Tibial nerve (tissue), 3 donors: ENCODE measurements around the gene HOXC13.

Experiments
- POLR2A ChIP-seq, 2 donors: fragments of 450-650 bp; IDR thresholded peaks; one replicate each; pipeline ENCODE4 v1.6.1; 2017; ENCODE audit warnings: antibody characterized with exemption in 2 of 2, mild to moderate bottlenecking in 2 of 2, moderate library complexity in 2 of 2
- TF ChIP-seq, protein P1 (sequence below), 5 experiments: fragments of 200-600 bp in 3 of 5; fragments of 450-650 bp in 2 of 5; sonication (generic) in 3 of 5; IDR thresholded peaks; one replicate each; pipeline ENCODE4 v1.5.1; 2016 to 2019; ENCODE audit warnings: antibody characterized with exemption in 5 of 5, mild to moderate bottlenecking in 3 of 5, moderate library complexity in 2 of 5

DNA sequence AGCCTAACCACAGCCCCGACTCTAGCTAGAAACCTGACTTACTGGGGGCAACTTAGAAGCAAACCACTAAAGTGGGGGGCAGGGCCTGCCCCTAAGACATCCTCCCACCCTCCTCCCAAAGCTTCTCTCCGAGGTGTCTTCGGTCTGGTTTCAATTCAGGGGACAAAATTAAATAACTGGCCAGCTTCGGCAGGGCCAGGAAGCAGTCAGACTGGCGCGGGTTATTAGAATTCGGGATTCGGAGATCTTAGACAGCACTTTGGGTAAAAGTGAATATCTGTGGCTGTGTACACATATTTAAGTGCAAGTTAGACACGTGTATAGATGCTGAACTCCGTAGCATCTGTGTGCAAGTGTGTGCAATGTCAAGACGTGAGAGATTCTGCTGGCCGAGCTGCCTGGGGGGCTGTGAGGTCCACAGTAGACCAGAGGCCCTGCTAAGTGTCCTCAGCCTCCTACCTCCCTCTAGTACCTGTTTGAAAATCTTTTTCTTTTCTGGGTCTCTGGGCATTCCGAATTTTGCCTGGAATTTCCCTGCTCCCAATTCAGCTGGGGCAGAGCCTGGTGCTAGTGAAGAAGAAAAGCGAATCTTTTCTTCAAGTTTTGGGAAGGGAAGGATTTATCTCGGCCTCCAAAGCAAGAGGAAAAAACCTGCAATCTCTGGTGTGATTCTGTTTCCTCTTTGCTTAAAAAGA, 42.3 kb downstream of the HOXC13 start:
- TF ChIP-seq POLR2A (IDR thresholded peaks at IDR 0.05) = no peak
- TF ChIP-seq, protein P1, sequence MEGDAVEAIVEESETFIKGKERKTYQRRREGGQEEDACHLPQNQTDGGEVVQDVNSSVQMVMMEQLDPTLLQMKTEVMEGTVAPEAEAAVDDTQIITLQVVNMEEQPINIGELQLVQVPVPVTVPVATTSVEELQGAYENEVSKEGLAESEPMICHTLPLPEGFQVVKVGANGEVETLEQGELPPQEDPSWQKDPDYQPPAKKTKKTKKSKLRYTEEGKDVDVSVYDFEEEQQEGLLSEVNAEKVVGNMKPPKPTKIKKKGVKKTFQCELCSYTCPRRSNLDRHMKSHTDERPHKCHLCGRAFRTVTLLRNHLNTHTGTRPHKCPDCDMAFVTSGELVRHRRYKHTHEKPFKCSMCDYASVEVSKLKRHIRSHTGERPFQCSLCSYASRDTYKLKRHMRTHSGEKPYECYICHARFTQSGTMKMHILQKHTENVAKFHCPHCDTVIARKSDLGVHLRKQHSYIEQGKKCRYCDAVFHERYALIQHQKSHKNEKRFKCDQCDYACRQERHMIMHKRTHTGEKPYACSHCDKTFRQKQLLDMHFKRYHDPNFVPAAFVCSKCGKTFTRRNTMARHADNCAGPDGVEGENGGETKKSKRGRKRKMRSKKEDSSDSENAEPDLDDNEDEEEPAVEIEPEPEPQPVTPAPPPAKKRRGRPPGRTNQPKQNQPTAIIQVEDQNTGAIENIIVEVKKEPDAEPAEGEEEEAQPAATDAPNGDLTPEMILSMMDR (IDR thresholded peaks at IDR 0.05) = no peak
